ENCODE results near the gene KLHDC8B.
A peak's percentile ranks its signal among the peaks of the same experiment; 100 is the strongest.
"Not testable (repeated sequence)": the region's sequence is repeated elsewhere in the genome, so short reads cannot be mapped to it uniquely, and the experiment has no call there.

KLHDC8B gene

DNA sequence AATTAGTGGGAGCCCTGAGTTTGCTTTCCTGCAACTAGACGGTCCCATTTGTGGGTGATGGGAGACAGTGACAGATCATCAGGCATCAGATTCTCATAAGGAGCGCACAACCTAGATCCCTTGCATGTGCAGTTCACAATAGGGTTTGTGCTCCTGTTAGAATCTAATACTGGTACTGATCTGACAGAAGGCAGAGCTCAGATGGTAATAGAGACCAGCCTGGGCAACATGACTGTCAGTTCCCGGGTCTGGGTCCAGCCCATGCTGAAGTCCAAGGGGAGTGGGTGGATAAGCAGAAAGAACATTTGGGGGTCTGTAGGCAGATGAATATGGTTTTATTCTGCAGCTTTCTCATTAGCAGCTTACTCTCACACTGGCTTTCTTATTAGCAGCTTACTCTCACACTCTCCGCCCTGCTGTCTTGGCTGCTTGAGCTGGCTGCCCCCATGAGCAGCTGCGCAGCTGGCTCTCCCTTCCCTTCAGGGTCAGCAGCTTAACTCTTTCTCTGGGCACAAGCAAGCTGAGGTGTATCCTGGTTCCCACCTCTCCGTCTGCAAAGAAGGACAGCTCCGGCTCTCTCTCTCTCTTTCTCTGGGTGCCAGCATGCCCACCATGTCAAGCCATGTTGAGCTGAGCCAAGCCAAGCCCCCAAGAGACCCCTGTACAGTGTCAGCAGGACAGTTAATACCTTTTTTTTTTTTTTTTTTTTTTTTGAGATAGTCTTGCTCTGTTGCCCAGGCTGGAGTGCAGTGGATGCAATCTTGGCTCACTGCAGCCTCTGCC is 46.5 kb downstream of the KLHDC8B start:
- H3K27ac ChIP-seq = peak overlapping the region; percentile 70

DNA sequence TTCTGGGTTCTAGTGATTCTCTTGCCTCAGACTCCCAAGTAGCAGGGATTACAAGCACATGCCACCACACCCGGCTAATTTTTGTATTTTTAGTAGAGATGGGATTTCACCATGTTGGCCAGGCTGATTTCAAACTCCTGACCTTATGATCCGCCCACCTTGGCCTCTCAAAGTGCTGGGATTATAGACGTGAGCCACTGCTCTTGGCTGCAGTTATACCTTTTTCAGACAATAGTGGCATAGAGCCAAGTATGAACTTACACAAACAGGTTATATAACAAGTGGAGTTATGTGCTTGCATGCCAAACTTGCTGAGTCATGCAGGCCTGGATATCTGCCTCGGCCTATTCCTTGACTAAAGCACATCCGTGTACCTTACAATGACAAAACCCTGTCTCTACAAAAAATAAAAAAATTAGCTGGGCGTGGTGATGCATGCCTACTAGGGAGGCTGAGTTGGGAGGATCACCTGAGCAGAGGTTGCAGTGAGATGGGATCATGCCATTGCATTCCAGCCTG is 47.1 kb downstream of the KLHDC8B start:
- H3K27ac ChIP-seq = peak overlapping the region; percentile 70

More for the DNA sequence above, 46.5 kb downstream of the KLHDC8B start:
- no peak for TF ChIP-seq CTCF (IDR thresholded peaks at IDR 0.05)
- no peak for TF ChIP-seq ZFX (IDR thresholded peaks at IDR 0.05; ENCODE audit: borderline replicate concordance)

DNA sequence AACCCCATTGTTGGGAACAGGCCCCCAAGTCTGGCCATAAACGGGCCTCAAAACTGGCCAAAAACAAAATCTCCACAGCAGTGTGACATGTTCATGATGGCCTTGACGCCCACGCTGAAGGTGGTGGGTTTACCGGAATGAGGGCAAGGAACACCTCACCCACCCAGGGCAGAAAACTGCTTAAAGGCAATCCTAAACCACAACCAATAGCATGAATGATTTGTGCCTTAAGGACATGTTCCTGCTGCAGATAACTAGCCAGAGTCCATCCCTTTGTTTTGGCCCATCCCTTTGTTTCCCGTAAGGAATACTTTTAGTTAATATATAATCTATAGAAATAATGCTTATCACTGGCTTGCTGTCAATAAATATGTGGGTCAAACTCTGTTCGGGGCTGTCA is 47.7 kb downstream of the KLHDC8B start:
- TF ChIP-seq CTCF (IDR thresholded peaks at IDR 0.05) = no peak
- no peak for TF ChIP-seq ZFX (IDR thresholded peaks at IDR 0.05; ENCODE audit: borderline replicate concordance)
- H3K27ac ChIP-seq = peak overlapping the region; percentile 70

GRCh38 chr3:49220985-49221563 is 49.7 kb downstream of the KLHDC8B start:
- not testable (repeated sequence) for H3K27ac ChIP-seq

- H3K27ac ChIP-seq = no peak overlapping the region
- TF ChIP-seq ZFX (IDR thresholded peaks at IDR 0.05; ENCODE audit: borderline replicate concordance) (no peak), CTCF (IDR thresholded peaks at IDR 0.05) (no peak)
These were observed 50.6 kb downstream of the KLHDC8B start for GRCh38 chr3:49222002-49222401.

Data from 22Rv1 (cell line).